DOHH2 (cell line): Measurements from ENCODE around the gene ADAMTSL1.

Source experiments
- H3F3A ChIP-seq: fragments of 200-600 bp; sonication (generic), shearing (Covaris generic); 2 replicates; pipeline ENCODE4 v1.6.0; 2016; ENCODE audit warnings: antibody characterized with exemption, mild to moderate bottlenecking; ENCODE audit not compliant: control insufficient read depth, insufficient read depth
- H3K27ac ChIP-seq: fragments of 200-600 bp; sonication (generic); 2 replicates; pipeline ENCODE4 v1.5.1; 2014; ENCODE audit warnings: low read depth, mild to moderate bottlenecking, low read length, moderate library complexity
- H3K27me3 ChIP-seq: fragments of 200-600 bp; sonication (generic); 2 replicates; pipeline ENCODE4 v1.6.1; 2014; ENCODE audit warnings: mild to moderate bottlenecking, low read length, mixed read lengths; ENCODE audit not compliant: control insufficient read depth
- H3K36me3 ChIP-seq: fragments of 200-600 bp; sonication (generic); 2 replicates; pipeline ENCODE4 v1.6.1; 2014; ENCODE audit warnings: mild to moderate bottlenecking, low read length, moderate library complexity, mixed read lengths; ENCODE audit not compliant: control insufficient read depth
- H3K4me1 ChIP-seq: fragments of 200-600 bp; sonication (generic); 2 replicates; pipeline ENCODE4 v1.6.1; 2014; ENCODE audit warnings: mild to moderate bottlenecking, low read length, mixed read lengths; ENCODE audit not compliant: control insufficient read depth
- H3K4me2 ChIP-seq: fragments of 200-600 bp; sonication (generic); 2 replicates; pipeline ENCODE4 v1.6.0; 2014; ENCODE audit warnings: mild to moderate bottlenecking, low read length, moderate library complexity
- H3K4me3 ChIP-seq: fragments of 200-600 bp; sonication (generic); 2 replicates; pipeline ENCODE4 v1.5.1; 2014; ENCODE audit warnings: mild to moderate bottlenecking, low read length, mixed read lengths
- H3K79me2 ChIP-seq: fragments of 200-600 bp; sonication (generic); 2 replicates; pipeline ENCODE4 v1.6.1; 2014; ENCODE audit warnings: mild to moderate bottlenecking, low read length, mixed read lengths; ENCODE audit not compliant: control insufficient read depth
- H3K9me2 ChIP-seq: fragments of 200-600 bp; sonication (generic); replicated peaks from 2 replicates; pipeline ENCODE4 v1.6.1; 2014; ENCODE audit warnings: mild to moderate bottlenecking, low read length, mixed read lengths; ENCODE audit not compliant: control insufficient read depth
- H3K9me3 ChIP-seq: fragments of 200-600 bp; sonication (generic); 2 replicates; pipeline ENCODE4 v1.6.1; 2014; ENCODE audit warnings: antibody characterized with exemption, low read length, mixed read lengths; ENCODE audit not compliant: control insufficient read depth, insufficient read depth
- H4K20me1 ChIP-seq: fragments of 200-600 bp; sonication (generic); 2 replicates; pipeline ENCODE4 v1.6.0; 2014; ENCODE audit warnings: low read depth, mild to moderate bottlenecking, antibody characterized with exemption, low read length, moderate library complexity; ENCODE audit not compliant: control insufficient read depth, insufficient read depth
- EZH2phosphoT487 ChIP-seq: fragments of 200-600 bp; sonication (generic); IDR thresholded peaks from 2 replicates; pipeline ENCODE4 v1.6.1; 2017; ENCODE audit warnings: borderline replicate concordance, mild to moderate bottlenecking, antibody characterized with exemption, low read length, moderate library complexity, mixed read lengths
- TF ChIP-seq, protein P1 (sequence below): fragments of 200-600 bp; sonication (generic); IDR thresholded peaks from one replicate; pipeline ENCODE4 v1.5.1; 2014; ENCODE audit warnings: antibody characterized with exemption, mild to moderate bottlenecking, low read depth, low read length; ENCODE audit not compliant: poor library complexity, severe bottlenecking

The ADAMTSL1 gene

DNA sequence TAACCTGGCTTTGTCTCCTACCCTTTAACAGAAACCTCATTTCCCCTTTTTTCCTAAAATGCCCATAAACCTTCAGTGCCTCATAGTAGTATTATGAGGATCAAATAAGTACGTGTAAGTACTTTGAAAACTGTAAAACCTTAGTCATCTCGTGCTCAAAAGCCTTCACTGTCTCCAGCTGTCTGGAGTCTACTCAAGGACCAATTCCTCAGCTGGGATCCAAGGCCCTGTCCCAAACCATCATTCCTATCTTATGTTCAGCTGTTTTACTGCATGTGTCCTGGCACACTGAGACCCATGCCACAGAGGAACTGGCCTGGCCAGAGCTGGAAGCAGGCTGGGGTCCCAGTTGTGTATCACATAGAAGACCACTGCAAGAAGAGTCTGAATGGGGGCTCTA is 15.9 kb downstream of the ADAMTSL1 start:
- H3K27me3 ChIP-seq = 0 out of 2 replicates have a peak, but pooled peaks cover 2% of the 10 kb centered on the region
- H3K79me2 ChIP-seq = no peaks in the 10 kb centered on the region
- H3K4me3 ChIP-seq = no peak overlapping the region
- TF ChIP-seq EZH2phosphoT487 = no peak
- TF ChIP-seq, protein P1, sequence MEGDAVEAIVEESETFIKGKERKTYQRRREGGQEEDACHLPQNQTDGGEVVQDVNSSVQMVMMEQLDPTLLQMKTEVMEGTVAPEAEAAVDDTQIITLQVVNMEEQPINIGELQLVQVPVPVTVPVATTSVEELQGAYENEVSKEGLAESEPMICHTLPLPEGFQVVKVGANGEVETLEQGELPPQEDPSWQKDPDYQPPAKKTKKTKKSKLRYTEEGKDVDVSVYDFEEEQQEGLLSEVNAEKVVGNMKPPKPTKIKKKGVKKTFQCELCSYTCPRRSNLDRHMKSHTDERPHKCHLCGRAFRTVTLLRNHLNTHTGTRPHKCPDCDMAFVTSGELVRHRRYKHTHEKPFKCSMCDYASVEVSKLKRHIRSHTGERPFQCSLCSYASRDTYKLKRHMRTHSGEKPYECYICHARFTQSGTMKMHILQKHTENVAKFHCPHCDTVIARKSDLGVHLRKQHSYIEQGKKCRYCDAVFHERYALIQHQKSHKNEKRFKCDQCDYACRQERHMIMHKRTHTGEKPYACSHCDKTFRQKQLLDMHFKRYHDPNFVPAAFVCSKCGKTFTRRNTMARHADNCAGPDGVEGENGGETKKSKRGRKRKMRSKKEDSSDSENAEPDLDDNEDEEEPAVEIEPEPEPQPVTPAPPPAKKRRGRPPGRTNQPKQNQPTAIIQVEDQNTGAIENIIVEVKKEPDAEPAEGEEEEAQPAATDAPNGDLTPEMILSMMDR = no peak
- no peaks in the 10 kb centered on the region for H3K9me3 ChIP-seq
- no peaks in the 10 kb centered on the region for H3F3A ChIP-seq
- no peak overlapping the region for H3K27ac ChIP-seq
- H3K4me1 ChIP-seq = no peaks in the 10 kb centered on the region
- H3K4me2 ChIP-seq = no peak overlapping the region
- H3K9me2 ChIP-seq = no peaks in the 10 kb centered on the region
- H3K36me3 ChIP-seq = no peaks in the 10 kb centered on the region
- no peaks in the 10 kb centered on the region for H4K20me1 ChIP-seq

DNA sequence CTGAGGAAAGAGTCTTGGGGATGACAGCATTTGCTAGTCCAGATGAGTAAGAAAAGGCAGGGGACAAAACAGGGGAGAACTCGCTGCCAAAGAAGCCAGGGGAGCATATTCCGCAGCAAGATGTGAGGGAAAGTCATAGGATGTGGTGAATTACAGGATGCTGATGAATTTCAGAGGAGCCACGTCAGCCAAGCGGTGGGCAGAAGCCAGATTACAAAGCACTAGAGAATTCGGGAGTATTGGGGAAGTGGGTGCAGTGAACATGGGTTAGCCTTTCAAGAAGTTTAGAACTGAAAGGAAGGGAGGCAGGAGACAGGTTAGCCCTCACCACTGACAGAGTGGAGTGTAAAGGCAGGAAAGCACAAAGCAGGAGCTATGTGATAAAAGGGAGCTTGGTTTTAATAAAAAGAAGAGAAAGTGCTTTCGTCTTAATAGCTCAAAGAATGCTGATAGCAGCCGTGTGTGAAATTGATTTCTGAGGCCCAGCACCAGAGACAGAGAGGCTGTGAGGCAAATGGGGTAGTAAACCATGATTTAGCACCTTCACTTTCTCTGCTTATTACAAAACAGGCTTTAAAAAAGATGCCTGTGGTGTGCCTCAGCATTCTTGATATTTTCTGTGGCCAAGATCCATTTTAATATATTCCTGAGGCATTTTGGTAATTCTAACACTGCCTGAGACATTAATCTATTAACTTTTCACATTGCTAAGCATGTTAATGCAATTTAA is 16.9 kb downstream of the ADAMTSL1 start:
- H3K36me3 ChIP-seq = no peaks in the 10 kb centered on the region
- no peaks in the 10 kb centered on the region for H3K4me1 ChIP-seq
- no peaks in the 10 kb centered on the region for H4K20me1 ChIP-seq
- H3K27me3 ChIP-seq = 0 out of 2 replicates have a peak, but pooled peaks cover 2% of the 10 kb centered on the region
- no peaks in the 10 kb centered on the region for H3K79me2 ChIP-seq
- H3F3A ChIP-seq = no peaks in the 10 kb centered on the region
- H3K27ac ChIP-seq = no peak overlapping the region
- no peak overlapping the region for H3K4me3 ChIP-seq
- TF ChIP-seq EZH2phosphoT487 = no peak
- TF ChIP-seq, protein P1 = no peak
- no peaks in the 10 kb centered on the region for H3K9me3 ChIP-seq
- no peaks in the 10 kb centered on the region for H3K9me2 ChIP-seq
- no peak overlapping the region for H3K4me2 ChIP-seq

GRCh38 chr9:18492612-18493011 is 18.7 kb downstream of the ADAMTSL1 start:
- Histone ChIP-seq H3K9me3 (no peaks in the 10 kb centered on the region), H4K20me1 (no peaks in the 10 kb centered on the region), H3K4me3 (no peak overlapping the region), H3K9me2 (no peaks in the 10 kb centered on the region), H3K36me3 (no peaks in the 10 kb centered on the region), H3K4me1 (no peaks in the 10 kb centered on the region), H3K27me3 (0 out of 2 replicates have a peak, but pooled peaks cover 2% of the 10 kb centered on the region), H3F3A (no peaks in the 10 kb centered on the region), H3K27ac (no peak overlapping the region), H3K79me2 (no peaks in the 10 kb centered on the region), H3K4me2 (no peak overlapping the region)
- TF ChIP-seq EZH2phosphoT487 = no peak
- TF ChIP-seq, protein P1 = no peak
